ENCODE data around the gene SLC6A2. TPM values are rescaled to one million over a fixed set of nuclear protein-coding genes. Genes with fewer than 3 reads are reported as not detected.
A peak's percentile ranks its signal among the peaks of the same experiment; 100 is the strongest.

SLC6A2 gene
- total RNA-seq, 3 donors from 2014 or later: 0.15 to 0.66 (median 0.64) TPM

- Histone ChIP-seq H3K27me3 (peaks cover 0 to 4% of the 10 kb centered on the region in 2 donors), H3K36me3 (no peaks in the 10 kb centered on the region), H3K27ac (peak overlapping the region in 1 of 2 donors; percentile 79), H3K4me1 (peaks cover 0 to 3% of the 10 kb centered on the region in 2 donors), H3K9me3 (no peaks in the 10 kb centered on the region), H3K4me3 (no peak overlapping the region)
- intact Hi-C loops (cut with DNase I; ENCODE audit: low total_unique reads): no loop called here
- TF ChIP-seq, protein P1, sequence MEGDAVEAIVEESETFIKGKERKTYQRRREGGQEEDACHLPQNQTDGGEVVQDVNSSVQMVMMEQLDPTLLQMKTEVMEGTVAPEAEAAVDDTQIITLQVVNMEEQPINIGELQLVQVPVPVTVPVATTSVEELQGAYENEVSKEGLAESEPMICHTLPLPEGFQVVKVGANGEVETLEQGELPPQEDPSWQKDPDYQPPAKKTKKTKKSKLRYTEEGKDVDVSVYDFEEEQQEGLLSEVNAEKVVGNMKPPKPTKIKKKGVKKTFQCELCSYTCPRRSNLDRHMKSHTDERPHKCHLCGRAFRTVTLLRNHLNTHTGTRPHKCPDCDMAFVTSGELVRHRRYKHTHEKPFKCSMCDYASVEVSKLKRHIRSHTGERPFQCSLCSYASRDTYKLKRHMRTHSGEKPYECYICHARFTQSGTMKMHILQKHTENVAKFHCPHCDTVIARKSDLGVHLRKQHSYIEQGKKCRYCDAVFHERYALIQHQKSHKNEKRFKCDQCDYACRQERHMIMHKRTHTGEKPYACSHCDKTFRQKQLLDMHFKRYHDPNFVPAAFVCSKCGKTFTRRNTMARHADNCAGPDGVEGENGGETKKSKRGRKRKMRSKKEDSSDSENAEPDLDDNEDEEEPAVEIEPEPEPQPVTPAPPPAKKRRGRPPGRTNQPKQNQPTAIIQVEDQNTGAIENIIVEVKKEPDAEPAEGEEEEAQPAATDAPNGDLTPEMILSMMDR (IDR thresholded peaks at IDR 0.05): no peak
- no peak for TF ChIP-seq POLR2A (IDR thresholded peaks at IDR 0.05)
- TF ChIP-seq POLR2AphosphoS5 (IDR thresholded peaks at IDR 0.05): no peak
- DNase-seq (ENCODE audit: low spot score in 2 of 2): no peak
Observed at GRCh38 chr16:55661941-55662643, 6.3 kb downstream of the SLC6A2 start.

DNA sequence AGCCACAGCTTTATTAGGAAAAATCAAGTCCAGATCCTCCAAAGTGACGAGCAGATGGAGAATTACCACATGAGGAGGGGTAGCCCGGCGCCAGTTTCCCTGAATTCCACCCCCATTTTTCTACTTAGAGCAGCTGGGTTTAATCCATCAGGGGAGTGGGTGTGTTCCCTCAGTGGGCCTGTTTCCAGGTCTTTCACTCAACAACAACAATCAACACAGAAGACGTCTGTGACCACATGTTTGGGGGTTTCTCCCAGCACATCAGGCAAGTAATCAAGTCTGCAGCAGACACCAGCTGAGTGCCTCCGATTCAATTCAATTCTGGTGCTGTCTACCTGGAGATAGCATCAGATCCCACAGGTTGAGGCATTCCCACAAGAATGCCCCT is 6.8 kb downstream of the SLC6A2 start:
- no peak overlapping the region for H3K4me3 ChIP-seq
- no peaks in the 10 kb centered on the region for H3K9me3 ChIP-seq
- no peaks in the 10 kb centered on the region for H3K36me3 ChIP-seq
- TF ChIP-seq POLR2AphosphoS5 (IDR thresholded peaks at IDR 0.05) (no peak), POLR2A (IDR thresholded peaks at IDR 0.05) (no peak)
- TF ChIP-seq, protein P1 (IDR thresholded peaks at IDR 0.05): no peak
- peaks cover 0 to 3% of the 10 kb centered on the region in 2 donors for H3K4me1 ChIP-seq
- H3K27me3 ChIP-seq: no peaks in the 10 kb centered on the region
- peak overlapping the region in 1 of 2 donors; percentile 79 for H3K27ac ChIP-seq
- intact Hi-C loops (cut with DNase I; ENCODE audit: low total_unique reads): no loop called here
- no peak for DNase-seq (ENCODE audit: low spot score in 2 of 2)

DNA sequence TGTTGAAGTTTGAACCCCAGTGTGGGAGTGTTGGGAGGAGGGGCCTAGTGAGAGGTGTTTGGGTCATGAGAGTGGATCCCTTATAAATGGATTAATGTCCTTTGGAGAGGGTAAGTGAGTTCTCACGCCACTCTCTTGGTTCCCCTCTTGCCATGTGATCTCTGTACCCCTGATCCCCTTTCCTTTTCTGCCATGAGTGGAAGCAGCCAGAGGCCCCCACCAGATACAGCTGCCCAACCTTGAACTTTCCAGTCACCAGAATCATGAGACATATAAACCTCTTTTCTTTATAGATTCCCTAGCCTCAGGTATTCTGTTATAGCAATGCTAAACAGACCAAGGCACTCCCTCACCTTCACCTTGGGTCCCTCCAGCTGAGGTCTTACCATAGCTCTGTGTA is 7.4 kb downstream of the SLC6A2 start:
- H3K4me1 ChIP-seq: peaks cover 0 to 3% of the 10 kb centered on the region in 2 donors
- H3K9me3 ChIP-seq: no peaks in the 10 kb centered on the region
- H3K4me3 ChIP-seq: no peak overlapping the region
- no peaks in the 10 kb centered on the region for H3K36me3 ChIP-seq
- intact Hi-C loops (cut with DNase I; ENCODE audit: low total_unique reads): no loop called here
- H3K27ac ChIP-seq: peak overlapping the region in 1 of 2 donors; percentile 79
- TF ChIP-seq POLR2A (IDR thresholded peaks at IDR 0.05) (no peak), POLR2AphosphoS5 (IDR thresholded peaks at IDR 0.05) (no peak)
- TF ChIP-seq, protein P1 (IDR thresholded peaks at IDR 0.05): no peak
- H3K27me3 ChIP-seq: no peaks in the 10 kb centered on the region
- DNase-seq (ENCODE audit: low spot score in 2 of 2): no peak

DNA sequence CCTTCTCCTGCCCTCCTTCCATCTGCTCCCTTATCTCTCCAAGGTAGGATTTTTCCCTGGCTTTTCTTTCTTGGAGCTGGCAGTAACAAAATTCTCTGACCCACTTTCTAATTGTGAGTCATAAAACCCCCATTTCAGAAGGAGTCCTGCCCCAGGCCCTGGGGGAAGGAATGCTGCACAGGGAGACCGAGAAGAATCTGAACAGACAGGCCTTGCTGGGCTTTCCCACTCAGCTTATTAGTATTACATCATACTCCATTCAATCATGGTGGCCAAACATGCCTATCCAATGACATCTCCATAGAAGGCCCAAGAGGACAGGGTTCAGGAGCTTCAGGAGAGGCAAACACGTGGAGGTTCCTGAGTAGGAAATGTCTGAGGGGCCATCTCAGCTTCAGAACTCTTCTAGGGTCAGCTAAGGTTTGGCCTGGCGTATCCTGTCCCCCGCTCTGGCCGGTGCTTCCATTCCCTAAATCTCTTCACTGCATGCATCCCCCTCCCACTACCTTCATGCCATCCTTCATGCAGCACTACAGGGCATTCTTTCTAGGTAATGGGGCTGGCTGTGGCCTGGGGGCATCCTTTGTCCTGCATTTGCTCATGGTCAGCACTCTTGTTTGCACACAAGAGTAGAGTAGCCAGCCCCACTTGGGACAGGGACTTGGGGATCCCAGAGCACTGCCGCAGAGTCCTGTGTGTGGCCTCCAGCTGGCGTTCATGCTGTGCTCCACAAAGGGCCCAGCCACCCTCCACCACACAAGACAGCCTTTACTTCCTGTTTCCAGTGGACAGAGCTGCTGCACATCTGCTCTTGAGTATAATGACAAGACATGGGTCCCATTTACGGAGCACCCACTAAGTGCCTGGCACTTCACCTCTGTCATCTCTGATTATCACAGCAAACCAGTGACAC is 8.2 kb downstream of the SLC6A2 start:
- TF ChIP-seq POLR2A (IDR thresholded peaks at IDR 0.05) (no peak), POLR2AphosphoS5 (IDR thresholded peaks at IDR 0.05) (no peak)
- TF ChIP-seq, protein P1 (IDR thresholded peaks at IDR 0.05): no peak
- Histone ChIP-seq H3K36me3 (no peaks in the 10 kb centered on the region), H3K27me3 (no peaks in the 10 kb centered on the region), H3K9me3 (no peaks in the 10 kb centered on the region), H3K4me1 (peaks cover 3 to 7% of the 10 kb centered on the region in 2 donors), H3K4me3 (no peak overlapping the region), H3K27ac (peak overlapping the region in 1 of 2 donors; percentile 52)
- no peak for DNase-seq (ENCODE audit: low spot score in 2 of 2)
- intact Hi-C loops (cut with DNase I; ENCODE audit: low total_unique reads): no loop called here
